ENCODE data around the gene RASA3.

Gene RASA3

GRCh38 chr13:113952151-113952982 lies 180.1 kb downstream of the RASA3 start:
- no peak for DNase-seq (ENCODE audit: low spot score)

GRCh38 chr13:113951246-113951999 lies 181.0 kb downstream of the RASA3 start:
- peak; percentile 72 for DNase-seq (ENCODE audit: low spot score)

GRCh38 chr13:113950451-113951245 lies 181.8 kb downstream of the RASA3 start:
- no peak for DNase-seq (ENCODE audit: low spot score)

- no peak for DNase-seq (ENCODE audit: low spot score)
Measured at GRCh38 chr13:113949546-113949945, 182.9 kb downstream of the RASA3 start.

- no peak for DNase-seq (ENCODE audit: low spot score)
Measured at GRCh38 chr13:113948034-113948742, 184.2 kb downstream of the RASA3 start.

GRCh38 chr13:113947311-113948033 lies 185.0 kb downstream of the RASA3 start:
- peak; percentile 31 for DNase-seq (ENCODE audit: low spot score)

- no peak for DNase-seq (ENCODE audit: low spot score)
Measured at GRCh38 chr13:113946409-113947181, 185.8 kb downstream of the RASA3 start.

GRCh38 chr13:113945857-113946408 lies 186.5 kb downstream of the RASA3 start:
- no peak for DNase-seq (ENCODE audit: low spot score)

GRCh38 chr13:113943821-113944565 lies 188.4 kb downstream of the RASA3 start:
- no peak for DNase-seq (ENCODE audit: low spot score)

GRCh38 chr13:113942591-113943103 lies 189.8 kb downstream of the RASA3 start:
- no peak for DNase-seq (ENCODE audit: low spot score)

- no peak for DNase-seq (ENCODE audit: low spot score)
Measured at GRCh38 chr13:113941571-113942191, 190.7 kb downstream of the RASA3 start.

GRCh38 chr13:113939944-113940297 lies 192.5 kb downstream of the RASA3 start:
- no peak for DNase-seq (ENCODE audit: low spot score)

GRCh38 chr13:113939129-113939943 lies 193.1 kb downstream of the RASA3 start:
- DNase-seq (ENCODE audit: low spot score): no peak

- DNase-seq (ENCODE audit: low spot score): no peak
Measured at GRCh38 chr13:113938716-113939115, 193.7 kb downstream of the RASA3 start.

- no peak for DNase-seq (ENCODE audit: low spot score)
Measured at GRCh38 chr13:113938246-113938645, 194.2 kb downstream of the RASA3 start.

GRCh38 chr13:113937527-113938180 lies 194.8 kb downstream of the RASA3 start:
- no peak for DNase-seq (ENCODE audit: low spot score)

- DNase-seq (ENCODE audit: low spot score): no peak
Measured at GRCh38 chr13:113937073-113937472, 195.3 kb downstream of the RASA3 start.

Data from putamen (tissue), 1 donor.